ENCODE results near the gene CD82. TPM values are rescaled to one million over a fixed set of nuclear protein-coding genes. Genes with fewer than 3 reads are reported as not detected.
A peak's percentile ranks its signal among the peaks of the same experiment; 100 is the strongest.

Gene CD82
- total and polyA plus RNA-seq, 2 of the 13 experiments (the other 11 are each of a cell fraction or from before 2014, with no cell fraction given): 0.05 TPM; not detected in 1

GRCh38 chr11:44579302-44579761 is 13.9 kb downstream of the CD82 start:
- H3K9me3 ChIP-seq (ENCODE audit: low read length): no peaks in the 10 kb centered on the region
- BruUV-seq (replicated peaks): no TSS peak
- H3K79me2 ChIP-seq (ENCODE audit: insufficient read depth, low read length): no peaks in the 10 kb centered on the region
- no peak overlapping the region for H3K4me2 ChIP-seq (ENCODE audit: low read depth, low read length)
- H2AFZ ChIP-seq (ENCODE audit: low read length): no peak overlapping the region
- DNase-seq (ENCODE audit: low spot score) (no peak), FAIRE-seq (no peak), ATAC-seq (peak; percentile 19; the same call in 1 of the 3 replicates)
- H4K20me1 ChIP-seq (ENCODE audit: insufficient read depth, low read length): no peaks in the 10 kb centered on the region
- no peak overlapping the region for H3K9ac ChIP-seq (ENCODE audit: insufficient read depth, low read depth, low read length)
- TF ChIP-seq ZBTB14 (CRISPR knock-in tag; IDR thresholded peaks at IDR 0.05): no peak
- TF ChIP-seq SRSF1 (optimal IDR thresholded peaks at IDR 0.05; ENCODE audit: low read depth, low read length): no peak
- TF ChIP-seq NONO (IDR thresholded peaks at IDR 0.05): no peak
- TF ChIP-seq NONO (CRISPR knock-in tag; conservative IDR thresholded peaks at IDR 0.05): no peak
- TF ChIP-seq CEBPG (CRISPR knock-in tag; IDR thresholded peaks at IDR 0.05): no peak
- no peak for TF ChIP-seq ISL2 (CRISPR knock-in tag; IDR thresholded peaks at IDR 0.05)
- no peak for TF ChIP-seq ZNF839 (CRISPR knock-in tag; IDR thresholded peaks at IDR 0.05; ENCODE audit: borderline replicate concordance)
- no peak for TF ChIP-seq POLR2A (IDR thresholded peaks at IDR 0.05; ENCODE audit: insufficient read depth in 1 of 2, low read depth in 2 of 2, low read length in 2 of 2)
- TF ChIP-seq ZNF468 (CRISPR knock-in tag; IDR thresholded peaks at IDR 0.05): no peak
- no peak for TF ChIP-seq MEIS1 (CRISPR knock-in tag; IDR thresholded peaks at IDR 0.05; ENCODE audit: borderline replicate concordance)
- TF ChIP-seq NFKB2 (CRISPR knock-in tag; IDR thresholded peaks at IDR 0.05; ENCODE audit: borderline replicate concordance): no peak
- no peak for TF ChIP-seq RNF2 (conservative IDR thresholded peaks at IDR 0.05; ENCODE audit: low read depth)
- TF ChIP-seq ZNF143 (CRISPR knock-in tag; IDR thresholded peaks at IDR 0.05): no peak
- no peak for TF ChIP-seq TGIF2 (CRISPR knock-in tag; IDR thresholded peaks at IDR 0.05)
- TF ChIP-seq MLXIP (CRISPR knock-in tag; IDR thresholded peaks at IDR 0.05; ENCODE audit: borderline replicate concordance): no peak
- no peak for TF ChIP-seq ZNF30 (CRISPR knock-in tag; IDR thresholded peaks at IDR 0.05)
- TF ChIP-seq ZNF552 (CRISPR knock-in tag; IDR thresholded peaks at IDR 0.05; ENCODE audit: borderline replicate concordance): no peak
- H3K27me3 ChIP-seq (ENCODE audit: control insufficient read depth in 1 of 2, insufficient read depth in 2 of 2, low read length in 2 of 2): peaks cover 1 to 22% of the 10 kb centered on the region in 2 experiments
- no peak overlapping the region for H3K27ac ChIP-seq (ENCODE audit: extremely low read length, insufficient read depth, low read length)
- in situ Hi-C loops (cut with HindIII; ENCODE audit: extremely low pct_ligation_motif_present, low pct_unique_long_range_greater_than_20kb) (no loop called here), intact Hi-C loops (cut with micrococcal nuclease; ENCODE audit: unreplicated experiment) (no loop called here)
- ChIA-PET POLR2A (no interaction called here), CTCF (ENCODE audit: low intra/inter-chr PET ratio, low total read pairs) (no interaction called here)
- H3K36me3 ChIP-seq (replicated peaks in 1 of 2; ENCODE audit: control insufficient read depth in 1 of 2, insufficient read depth in 2 of 2, low read length in 2 of 2): no peaks in the 10 kb centered on the region
- no CpG with 5 or more reads among the region's 6 CpGs for WGBS (ENCODE audit: low lambda C conversion rate)
- peaks cover 6% of the 10 kb centered on the region for H3K4me1 ChIP-seq (ENCODE audit: insufficient read depth, low read length)
- no peak overlapping the region for H3K4me3 ChIP-seq (replicated peaks in 1 of 3; ENCODE audit: insufficient read depth in 1 of 3, low read depth in 2 of 3, low read length in 3 of 3)
